Islet precursor cell (in vitro differentiated cells): ENCODE data around the gene LRRC8A.
A peak's percentile ranks its signal among the peaks of the same experiment; 100 is the strongest.

Experiments
- DNase-seq: peaks from one replicate; pipeline ENCODE4 v3.0.0-alpha.2; 2018

The LRRC8A gene

GRCh38 chr9:128902351-128903078, 20.6 kb downstream of the LRRC8A start:
- DNase-seq: no peak

DNA sequence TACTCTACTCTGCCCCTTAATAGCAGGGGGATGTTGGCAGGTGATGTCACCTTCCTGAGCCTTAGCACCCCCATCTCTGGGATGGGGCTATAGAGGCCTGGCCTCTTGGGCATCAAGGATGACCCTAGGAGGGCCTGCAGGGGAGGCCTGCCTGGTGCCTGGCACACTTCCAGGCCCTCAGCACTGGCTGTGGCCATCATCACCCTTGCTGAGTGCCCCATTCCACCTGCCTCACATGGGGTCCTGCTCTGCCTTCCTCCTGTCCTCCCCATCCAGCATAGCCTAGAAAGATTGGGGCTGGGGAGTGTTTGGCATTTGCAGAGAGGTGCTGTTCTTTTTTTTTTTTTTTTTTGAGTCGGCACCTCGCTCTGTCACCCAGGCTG, 21.1 kb downstream of the LRRC8A start:
- DNase-seq: no peak

DNA sequence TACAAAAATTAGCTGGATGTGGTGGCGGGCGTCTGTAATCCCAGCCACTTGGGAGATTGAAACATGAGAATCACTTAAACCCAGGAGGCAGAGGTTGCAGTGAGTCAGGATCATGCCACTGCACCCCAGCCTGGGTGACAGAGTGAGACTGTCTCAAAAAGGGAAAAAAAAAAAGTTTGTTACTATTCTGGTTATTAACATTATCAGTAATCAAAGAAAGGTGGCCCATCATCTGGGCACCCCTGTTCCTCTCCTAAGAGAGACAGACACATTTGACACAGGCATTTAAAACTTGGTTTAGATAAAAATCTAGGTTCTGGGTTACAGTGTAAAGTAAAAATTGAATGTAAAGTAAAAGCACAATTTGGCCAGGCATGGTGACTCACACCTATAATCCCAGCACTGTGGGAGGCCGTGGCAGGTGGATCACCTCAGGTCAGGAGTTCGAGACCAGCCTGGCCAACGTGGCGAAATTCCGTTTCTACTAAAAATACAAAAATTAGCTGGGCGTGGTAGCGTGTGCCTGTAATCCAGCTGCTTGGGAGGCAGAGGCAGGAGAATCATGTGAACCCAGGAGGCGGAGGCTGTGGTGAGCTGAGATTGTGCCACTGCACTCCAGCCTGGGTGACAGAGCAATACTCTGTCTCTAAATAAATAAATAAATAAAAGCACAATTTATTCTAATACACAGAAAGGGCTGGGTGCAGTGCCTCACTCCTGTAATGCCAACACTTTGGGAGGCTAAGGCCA, 22.1 kb downstream of the LRRC8A start:
- no peak for DNase-seq

DNA sequence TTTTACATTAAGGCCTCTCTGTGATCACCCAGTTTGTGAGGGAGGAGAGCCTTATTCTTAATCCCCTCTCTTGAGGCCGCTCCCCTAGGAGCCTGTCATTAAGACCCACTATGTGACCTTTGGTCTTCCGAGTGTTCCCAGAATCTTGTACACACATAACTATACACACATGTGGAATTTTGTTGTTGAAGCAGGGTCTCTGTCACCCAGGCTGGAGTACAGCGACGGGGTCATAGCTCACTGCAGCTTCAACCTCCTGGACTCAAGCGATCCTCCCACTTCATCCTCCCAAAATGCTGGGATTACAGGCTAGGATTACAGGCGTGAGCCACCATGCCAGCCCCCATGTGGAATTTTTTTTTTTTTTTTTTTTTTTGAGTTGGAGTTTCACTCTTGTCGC, 24.0 kb downstream of the LRRC8A start:
- DNase-seq: peak; percentile 24

DNA sequence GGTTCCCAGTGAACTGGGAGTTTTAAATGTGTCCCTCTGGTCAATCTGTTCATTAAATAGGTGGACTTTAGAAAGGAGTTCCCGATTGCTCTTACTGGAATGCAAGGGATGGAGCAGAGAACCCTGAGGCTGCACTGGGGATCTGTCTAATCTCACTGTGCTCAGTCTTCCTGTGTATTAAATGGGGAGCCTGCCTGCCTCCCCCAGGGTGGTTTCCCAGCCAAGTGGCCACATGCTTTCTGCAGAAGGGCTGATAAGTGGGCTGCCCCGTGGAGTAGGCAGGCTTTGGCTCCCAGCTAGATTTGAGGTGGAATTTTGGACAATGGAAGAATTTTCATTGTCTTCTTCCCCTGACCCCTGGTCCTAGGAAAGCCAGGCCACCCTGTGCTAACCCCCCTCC, 24.8 kb downstream of the LRRC8A start:
- DNase-seq: peak; percentile 43

DNA sequence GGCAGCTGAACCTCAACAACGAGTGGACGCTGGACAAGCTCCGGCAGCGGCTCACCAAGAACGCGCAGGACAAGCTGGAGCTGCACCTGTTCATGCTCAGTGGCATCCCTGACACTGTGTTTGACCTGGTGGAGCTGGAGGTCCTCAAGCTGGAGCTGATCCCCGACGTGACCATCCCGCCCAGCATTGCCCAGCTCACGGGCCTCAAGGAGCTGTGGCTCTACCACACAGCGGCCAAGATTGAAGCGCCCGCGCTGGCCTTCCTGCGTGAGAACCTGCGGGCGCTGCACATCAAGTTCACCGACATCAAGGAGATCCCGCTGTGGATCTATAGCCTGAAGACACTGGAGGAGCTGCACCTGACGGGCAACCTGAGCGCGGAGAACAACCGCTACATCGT, 26.4 kb downstream of the LRRC8A start:
- DNase-seq: peak; percentile 18

GRCh38 chr9:128909859-128910258, 27.9 kb downstream of the LRRC8A start:
- DNase-seq: peak; percentile 27

GRCh38 chr9:128910906-128911305, 29.0 kb downstream of the LRRC8A start:
- no peak for DNase-seq

DNA sequence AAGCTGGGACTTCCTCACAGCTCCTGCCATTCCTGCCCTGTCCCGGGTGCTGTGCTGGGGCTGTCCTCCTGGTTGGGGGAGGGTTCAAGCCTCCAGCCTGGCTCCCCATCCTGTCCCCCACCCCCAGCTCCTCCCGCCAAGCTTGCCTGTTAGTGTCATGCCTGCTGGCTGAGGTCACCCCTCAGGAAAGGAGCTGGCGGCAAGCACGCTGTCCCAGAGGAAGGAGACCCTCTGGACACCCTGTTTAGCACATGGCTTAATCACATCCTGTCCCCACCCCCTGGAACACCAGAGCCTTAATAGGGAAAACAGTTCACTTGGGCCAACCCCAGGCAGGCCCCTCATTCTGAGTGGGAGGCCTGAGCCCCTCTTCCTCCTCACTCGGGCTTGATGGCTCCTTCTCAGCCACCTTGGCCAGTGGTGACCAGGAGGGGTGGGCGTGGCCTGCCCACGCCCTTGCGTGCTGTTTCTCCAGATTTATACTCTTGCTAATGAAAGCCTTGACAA, 29.6 kb downstream of the LRRC8A start:
- DNase-seq: peak; percentile 96

- peak; percentile 83 for DNase-seq
Observed at GRCh38 chr9:128912270-128912853, 30.4 kb downstream of the LRRC8A start.

- no peak for DNase-seq
Observed at GRCh38 chr9:128913048-128913900, 31.3 kb downstream of the LRRC8A start.

- DNase-seq: no peak
Observed at GRCh38 chr9:128913995-128914772, 32.3 kb downstream of the LRRC8A start.

DNA sequence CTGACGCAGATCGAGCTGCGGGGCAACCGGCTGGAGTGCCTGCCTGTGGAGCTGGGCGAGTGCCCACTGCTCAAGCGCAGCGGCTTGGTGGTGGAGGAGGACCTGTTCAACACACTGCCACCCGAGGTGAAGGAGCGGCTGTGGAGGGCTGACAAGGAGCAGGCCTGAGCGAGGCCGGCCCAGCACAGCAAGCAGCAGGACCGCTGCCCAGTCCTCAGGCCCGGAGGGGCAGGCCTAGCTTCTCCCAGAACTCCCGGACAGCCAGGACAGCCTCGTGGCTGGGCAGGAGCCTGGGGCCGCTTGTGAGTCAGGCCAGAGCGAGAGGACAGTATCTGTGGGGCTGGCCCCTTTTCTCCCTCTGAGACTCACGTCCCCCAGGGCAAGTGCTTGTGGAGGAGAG, 34.3 kb downstream of the LRRC8A start:
- peak; percentile 83 for DNase-seq

- no peak for DNase-seq
Observed at GRCh38 chr9:128916745-128917144, 34.8 kb downstream of the LRRC8A start.

DNA sequence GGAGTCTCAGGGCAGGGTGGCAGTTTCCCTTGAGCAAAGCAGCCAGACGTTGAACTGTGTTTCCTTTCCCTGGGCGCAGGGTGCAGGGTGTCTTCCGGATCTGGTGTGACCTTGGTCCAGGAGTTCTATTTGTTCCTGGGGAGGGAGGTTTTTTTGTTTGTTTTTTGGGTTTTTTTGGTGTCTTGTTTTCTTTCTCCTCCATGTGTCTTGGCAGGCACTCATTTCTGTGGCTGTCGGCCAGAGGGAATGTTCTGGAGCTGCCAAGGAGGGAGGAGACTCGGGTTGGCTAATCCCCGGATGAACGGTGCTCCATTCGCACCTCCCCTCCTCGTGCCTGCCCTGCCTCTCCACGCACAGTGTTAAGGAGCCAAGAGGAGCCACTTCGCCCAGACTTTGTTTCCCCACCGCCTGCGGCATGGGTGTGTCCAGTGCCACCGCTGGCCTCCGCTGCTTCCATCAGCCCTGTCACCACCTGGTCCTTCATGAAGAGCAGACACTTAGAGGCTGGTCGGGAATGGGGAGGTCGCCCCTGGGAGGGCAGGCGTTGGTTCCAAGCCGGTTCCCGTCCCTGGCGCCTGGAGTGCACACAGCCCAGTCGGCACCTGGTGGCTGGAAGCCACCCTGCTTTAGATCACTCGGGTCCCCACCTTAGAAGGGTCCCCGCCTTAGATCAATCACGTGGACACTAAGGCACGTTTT, 35.4 kb downstream of the LRRC8A start:
- DNase-seq: no peak

DNA sequence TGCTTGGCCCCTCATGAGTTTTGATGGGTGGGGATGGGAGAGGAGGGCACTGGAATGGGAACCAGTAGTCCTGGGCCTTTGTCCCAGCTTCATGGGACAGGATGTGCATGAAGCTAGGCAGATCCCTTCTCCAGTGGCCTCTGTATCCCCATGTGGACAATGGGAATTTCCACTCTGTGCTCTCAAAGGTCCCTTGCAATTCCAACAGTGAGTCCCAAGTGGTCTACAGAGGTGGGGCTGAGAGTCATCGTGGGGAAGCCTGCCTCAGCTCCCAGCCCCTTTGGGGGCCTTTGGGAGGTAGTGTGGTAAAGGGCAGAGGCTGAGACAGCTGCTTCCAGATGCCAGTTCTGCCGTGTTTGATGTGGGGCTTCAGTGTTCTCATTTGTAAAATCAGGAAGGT, 37.0 kb downstream of the LRRC8A start:
- DNase-seq: no peak

- no peak for DNase-seq
Observed at GRCh38 chr9:128919402-128920089, 37.6 kb downstream of the LRRC8A start.

DNA sequence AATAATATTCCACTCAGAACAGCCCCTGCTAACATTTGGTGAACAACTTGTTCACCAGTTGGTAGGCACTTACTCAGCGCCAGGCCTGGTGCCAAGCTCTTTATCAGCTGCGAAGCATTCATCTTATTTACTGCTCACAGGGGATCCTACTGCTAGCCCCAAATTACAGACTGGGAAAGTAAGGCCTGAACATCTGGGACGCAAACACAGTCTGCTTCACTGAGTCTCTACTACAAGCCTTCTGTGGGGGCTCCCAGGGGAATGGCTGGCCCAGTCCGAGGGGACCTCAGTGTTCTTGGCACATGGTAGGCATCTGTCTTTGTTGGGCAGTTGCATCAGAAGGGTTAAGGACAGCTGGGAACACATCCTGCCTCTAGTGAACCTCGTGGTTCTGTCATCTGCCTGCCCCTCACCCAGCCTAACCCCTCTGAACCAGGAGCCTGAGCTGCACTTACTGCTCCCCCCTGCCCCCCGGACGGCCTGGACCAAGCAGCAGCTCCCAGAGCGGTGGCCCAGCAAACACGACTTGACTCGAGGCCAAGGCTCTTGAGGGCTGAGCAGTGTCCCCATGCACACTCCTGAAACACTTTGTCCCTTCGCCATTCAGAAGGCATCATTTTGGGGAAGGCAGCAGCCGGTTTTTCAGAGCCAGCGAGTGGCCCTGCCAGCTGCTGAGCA, 38.6 kb downstream of the LRRC8A start, which contains the start of gene PHYHD1:
TSS of gene PHYHD1 (plus strand) at position 602 of the 678 bp plus-strand sequence. CDS start 1,342 bp downstream, outside the sequence.
- no peak for DNase-seq

GRCh38 chr9:128921881-128922763, 40.2 kb downstream of the LRRC8A start:
- DNase-seq: peak; percentile 89
